ENCODE results near the gene NOP14.

The NOP14 gene

DNA sequence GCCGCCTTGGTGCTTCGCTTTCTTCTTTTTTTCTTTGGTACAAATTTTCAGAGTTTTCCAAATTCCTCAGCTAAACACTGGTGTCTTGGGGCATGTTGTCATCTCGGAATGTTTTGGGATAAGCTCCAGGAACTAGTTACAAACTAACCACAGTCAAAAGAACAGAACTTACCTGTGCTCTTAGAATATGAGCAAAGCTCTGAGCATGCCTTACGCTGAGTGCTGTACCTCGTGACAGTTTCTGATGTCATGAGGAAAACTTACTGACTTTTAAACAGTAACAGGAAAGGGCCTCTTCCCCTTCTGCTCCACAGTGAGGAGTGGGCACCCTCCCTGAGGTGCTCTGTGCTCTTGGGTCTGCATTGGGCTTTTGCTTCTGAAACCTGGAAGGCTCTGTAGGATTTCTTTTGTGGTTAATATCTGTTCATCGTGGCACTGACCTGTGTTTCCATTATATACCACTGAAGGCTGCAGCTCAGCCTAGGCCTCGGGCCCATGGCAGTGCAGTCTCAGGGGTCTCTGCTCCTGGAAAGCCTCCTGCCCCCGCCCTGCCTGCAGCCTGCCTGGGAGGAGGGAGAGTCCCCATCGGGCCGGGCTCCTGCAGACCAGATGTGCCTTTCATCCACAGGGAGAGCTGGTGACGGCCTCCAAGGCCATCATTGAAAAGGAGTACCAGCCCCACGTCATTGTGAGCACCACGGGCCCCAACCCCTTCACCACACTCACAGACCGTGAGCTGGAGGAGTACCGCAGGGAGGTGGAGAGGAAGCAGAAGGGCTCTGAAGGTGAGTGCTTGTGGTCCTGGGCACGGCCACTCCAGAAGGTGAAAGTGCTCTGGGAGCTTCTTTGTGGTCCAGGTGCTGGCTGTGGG, 48.7 kb downstream of the NOP14 start:
- no peak for DNase-seq (ENCODE audit: low spot score)

DNA sequence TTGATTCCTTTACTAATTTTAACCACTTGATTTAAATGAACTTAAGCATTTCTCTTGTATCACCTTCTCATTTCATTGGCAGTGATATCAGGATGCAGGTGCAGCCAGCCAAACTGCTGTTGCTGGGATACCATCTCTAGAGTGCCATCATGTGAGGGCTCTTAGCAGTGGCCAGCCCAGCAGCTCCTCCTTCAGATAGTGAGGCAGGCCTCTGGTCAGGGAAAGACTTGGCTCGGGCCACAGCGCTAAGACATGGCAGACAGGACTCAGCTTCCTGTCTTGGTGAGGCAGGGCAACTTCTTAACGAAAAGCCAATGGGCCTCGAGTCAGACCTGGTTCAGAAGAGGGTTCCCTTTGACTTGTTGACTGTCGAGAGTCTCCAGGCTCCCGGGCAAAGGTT, 50.0 kb downstream of the NOP14 start:
- DNase-seq (ENCODE audit: low spot score): no peak

DNA sequence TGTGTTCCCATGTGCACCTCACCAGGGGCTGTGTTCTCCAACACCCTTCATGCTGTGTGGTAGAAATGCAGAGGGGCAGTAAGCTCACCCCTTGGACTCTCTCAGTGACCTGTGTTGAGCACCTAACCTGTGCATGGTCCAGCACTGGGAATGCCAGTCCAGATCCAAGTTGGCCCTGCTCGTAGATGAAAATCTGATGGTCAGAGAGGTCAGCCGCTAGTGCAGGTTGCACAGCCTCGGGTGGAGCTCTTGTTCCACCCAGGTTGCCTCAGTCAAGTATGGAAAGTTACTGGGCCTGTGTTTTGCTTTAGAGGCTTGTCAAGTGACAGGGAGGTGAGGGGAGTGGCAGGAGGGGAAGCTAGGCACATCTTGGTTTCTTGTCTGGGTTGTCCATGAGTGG, 51.3 kb downstream of the NOP14 start:
- DNase-seq (ENCODE audit: low spot score): no peak

DNA sequence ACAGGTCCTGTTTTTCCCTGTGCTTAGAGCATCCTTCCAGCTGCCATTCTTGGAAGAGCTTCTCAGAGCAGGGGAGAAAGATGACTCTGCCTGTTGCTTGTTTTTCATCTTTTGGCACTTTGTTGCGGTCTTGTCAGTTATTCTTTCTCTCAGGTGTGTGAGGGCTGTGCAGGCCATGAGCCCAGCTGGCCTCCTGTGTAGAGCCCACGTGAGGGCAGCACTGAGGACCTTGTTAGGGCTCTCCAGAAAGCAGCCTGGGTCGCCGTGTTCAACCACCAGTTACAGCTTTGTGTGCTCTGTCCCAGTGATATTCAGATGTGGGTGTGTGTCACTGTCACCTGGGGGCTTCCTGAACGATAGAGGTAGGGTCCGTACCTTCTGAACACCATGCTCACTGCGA, 52.8 kb downstream of the NOP14 start:
- DNase-seq (ENCODE audit: low spot score): no peak

DNA sequence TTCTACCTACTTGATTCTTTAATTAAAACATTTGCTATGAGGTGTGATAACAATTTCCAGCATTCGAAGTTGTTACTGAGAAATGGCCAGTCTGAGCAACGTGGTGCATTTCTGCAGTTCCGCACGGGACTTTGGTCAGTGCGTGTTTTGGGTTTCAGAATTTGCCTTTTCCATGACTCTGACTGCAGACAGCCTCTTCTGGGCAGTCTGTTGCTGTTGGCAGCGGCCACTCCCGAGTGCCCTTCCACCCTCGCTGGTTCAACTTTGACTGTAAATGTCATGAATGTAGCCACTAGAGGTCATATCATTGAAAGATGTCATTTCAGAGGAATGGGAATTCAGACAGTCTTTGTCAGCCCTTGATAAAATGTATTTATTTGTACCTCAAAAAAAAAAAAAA, 53.6 kb downstream of the NOP14 start:
- DNase-seq (ENCODE audit: low spot score): no peak

DNA sequence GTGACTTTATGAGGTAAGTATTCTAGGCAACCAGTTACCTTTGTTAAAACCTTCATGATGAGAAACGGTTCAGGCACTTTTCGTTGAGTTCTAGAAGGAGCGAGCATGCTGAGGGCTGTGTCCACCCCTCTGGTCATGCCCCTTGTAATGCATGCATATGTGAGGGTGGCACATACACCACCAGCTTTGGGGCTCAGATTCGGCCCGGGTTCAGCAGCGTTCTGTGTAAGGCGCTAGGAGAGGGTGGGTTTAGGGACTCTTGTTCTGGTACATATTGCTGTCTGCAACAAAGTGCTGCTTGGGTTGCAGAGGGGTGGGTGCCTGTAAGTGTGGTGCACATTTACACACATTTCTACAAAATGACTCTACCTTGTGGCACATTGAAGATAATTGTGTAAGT, 54.5 kb downstream of the NOP14 start:
- DNase-seq (ENCODE audit: low spot score): no peak

DNA sequence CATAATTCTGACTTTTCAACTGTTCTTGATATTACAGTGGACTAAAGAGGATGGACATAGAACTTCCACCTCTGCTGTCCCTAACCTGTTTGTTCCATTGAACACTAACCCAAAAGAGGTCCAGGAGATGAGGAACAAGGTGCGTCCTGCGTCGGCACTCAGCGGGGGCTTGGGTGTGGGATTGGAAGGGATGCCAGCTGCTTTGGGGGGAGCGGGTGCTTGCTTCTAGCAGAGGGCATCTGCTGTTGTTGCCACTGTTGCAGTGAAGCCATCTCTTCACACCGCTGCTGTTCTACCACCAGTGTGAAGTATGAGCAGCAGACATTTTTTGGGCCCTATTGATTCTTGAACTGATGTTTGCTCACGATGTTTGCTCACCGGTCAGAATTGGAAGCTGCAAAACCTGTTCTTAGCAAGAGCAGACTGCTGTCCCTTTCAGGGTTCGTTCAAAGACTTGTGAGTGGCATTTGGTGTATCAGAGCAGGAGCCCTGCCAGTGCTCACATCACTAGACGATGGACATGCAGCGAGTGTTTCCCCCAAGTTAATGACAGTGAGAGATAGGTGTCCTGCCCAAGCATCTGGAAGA, 55.4 kb downstream of the NOP14 start:
- DNase-seq (ENCODE audit: low spot score): no peak

DNA sequence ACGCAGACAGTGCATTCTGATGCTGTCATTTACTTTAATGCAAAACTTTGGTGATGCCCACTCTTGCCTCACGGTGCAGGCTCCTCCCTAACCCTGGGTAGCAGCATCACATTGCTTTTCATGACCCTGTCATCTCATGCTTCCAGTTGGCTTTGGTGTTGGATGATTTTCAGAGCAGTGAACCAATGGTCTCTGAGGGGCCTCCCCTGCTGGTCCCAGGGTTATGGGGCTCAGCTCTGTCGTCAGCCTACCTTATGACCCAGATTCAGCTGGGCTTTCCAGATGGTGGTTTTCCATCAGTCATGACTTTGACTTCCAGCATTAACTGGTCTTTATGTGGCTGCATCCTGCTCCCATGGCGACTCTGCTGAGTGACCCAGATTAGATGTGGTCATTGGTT, 56.0 kb downstream of the NOP14 start:
- no peak for DNase-seq (ENCODE audit: low spot score)

DNA sequence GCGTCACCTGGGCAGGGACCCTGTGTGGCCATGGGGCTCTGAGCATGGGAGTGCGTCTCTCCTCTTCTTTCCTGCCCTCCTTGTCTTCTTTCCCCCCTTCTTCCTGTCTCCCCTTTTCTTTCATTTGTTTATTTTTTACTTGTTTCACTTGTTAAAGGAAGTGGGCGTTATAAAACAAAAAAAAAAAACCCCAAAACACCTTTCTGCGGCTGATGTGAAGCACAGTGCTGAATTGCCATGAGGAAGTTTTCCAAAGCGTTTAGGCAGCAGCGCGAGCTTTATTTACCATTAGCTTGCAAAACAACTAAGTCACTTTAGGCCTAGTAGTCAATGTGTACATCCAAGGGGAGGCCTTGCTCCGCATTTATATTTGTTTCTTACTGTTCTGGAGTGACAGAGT, 57.0 kb downstream of the NOP14 start:
- no peak for DNase-seq (ENCODE audit: low spot score)

DNA sequence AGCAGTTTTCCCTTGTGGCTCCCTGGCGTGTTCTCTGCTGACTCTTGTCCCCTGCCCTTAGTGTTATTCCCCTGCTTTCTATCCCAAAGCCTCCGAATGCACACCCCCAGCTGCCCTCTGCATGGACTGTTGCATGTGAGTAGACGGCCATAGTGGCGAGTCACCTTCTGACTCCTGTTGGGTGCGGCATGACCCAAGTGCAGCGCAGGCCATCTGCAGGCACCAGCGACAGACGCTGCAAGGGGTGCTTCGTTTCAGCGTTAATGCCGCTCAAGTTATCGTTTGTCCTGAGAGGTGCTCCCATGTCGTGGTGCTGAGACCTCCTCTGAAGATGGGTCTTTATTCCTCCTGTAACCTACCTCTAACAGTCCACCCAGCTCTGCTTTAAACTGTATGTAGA, 57.7 kb downstream of the NOP14 start:
- no peak for DNase-seq (ENCODE audit: low spot score)

DNA sequence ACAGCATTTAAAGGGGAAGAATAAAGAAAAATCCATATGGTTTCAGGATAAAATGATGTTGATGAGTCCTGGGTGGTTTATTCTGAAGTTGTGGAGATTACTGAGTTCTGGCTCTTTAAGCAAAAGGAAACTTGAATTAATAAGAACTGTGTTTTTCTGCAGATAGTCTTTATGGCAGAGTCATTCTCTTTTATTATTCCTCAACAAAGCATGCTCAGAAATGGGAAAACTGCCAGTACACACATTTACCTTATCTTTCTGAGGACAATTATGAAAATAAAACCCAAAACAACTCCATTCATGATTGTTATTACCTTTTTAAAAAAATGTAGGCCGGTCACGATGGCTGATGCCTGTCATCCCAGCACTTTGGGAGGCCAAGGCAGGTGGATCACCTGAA, 61.1 kb downstream of the NOP14 start:
- no peak for DNase-seq (ENCODE audit: low spot score)

DNA sequence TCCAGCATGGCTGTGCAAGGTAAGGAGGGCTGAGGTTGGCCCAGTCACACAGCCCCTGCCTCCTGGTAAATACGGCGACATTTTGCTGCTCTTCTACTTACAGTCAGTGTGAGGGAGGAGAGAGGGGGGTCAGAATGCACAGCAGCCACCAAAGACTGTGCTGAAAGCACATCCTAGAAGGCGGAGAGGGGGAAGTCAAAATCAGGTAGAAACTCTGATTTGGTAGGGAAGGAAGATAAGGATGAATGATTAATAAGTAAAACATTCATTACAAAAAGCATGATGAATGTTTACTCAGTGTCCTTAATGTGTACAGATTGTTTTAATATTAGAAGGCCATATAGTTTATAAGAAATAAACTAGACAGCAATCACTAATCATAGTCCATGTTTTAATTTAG, 62.0 kb downstream of the NOP14 start:
- no peak for DNase-seq (ENCODE audit: low spot score)

DNA sequence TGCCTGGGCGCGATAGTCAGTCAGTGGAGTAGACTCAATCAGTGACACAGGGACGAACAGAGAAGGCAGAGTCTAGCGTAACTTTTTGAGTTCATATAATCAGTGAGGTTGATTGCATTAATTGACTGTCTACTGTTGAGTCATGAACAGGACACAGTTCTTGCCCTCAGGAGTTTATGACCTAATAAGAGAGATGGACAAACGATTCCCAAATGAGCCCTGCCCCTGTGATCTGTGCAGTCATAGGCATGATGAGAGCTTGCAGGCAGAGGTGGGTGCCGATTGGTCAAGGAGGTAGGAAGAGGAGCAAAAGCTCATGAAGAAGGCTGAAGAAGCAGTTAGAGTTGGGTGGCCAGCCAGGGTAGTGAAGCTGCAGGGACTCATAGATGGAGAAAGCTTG, 62.5 kb downstream of the NOP14 start:
- no peak for DNase-seq (ENCODE audit: low spot score)

DNA sequence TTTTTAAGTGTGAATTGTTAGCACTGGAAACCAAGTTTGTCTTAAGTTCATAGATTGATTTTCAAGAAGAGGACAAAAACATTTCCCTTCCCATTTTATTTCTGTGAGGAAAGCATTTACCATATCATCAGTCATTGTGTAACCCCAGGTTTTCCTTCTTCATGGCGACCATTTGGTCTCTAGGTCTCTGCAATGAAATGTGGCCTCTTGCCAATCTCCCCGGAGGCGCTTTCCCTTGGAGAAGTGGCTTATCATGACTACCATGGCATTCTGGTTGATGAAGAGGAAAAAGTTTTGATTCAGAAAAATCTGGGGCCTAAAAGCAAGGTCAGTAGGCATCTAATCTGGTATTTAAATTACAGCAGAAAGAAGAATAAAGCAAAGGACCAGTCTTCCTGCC, 65.2 kb downstream of the NOP14 start:
- no peak for DNase-seq (ENCODE audit: low spot score)

DNA sequence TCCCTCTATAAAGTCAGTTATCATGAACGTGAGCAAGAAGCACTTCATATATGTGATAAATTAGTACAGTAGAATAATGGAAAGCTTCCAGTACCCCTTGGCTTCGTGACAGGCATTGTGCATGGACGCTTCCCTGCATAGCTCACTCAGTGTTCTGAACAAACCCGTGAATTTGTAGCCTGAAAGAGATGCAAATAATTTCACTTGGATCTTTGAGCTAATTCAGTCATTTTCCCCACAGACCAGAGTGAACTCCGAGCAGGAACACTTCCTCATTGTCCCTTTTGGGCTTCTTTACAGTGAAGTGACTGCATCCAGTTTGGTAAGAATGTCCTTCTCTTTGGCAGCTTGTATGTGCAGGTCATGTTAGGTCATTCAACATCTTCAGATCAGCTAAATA, 69.4 kb downstream of the NOP14 start:
- no peak for DNase-seq (ENCODE audit: low spot score)

DNA sequence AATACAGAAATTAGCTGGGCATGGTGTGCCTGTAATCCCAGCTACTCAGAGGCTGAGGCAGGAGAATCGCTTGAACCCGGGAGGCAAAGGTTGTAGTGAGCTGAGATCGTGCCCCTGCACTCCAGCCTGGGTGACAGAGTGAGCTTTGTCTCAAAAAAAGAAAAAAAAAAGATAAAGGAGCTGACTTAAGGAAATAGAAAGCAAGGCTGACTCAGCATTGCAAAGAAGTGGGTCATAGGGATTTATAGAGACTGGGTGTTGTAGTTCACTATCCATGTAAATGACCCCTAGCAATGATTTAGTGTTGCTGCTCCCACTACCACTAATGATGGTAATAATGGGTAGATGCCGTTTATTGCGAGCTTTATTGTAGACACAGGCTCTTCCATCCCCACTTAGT, 71.9 kb downstream of the NOP14 start:
- DNase-seq (ENCODE audit: low spot score): no peak

DNA sequence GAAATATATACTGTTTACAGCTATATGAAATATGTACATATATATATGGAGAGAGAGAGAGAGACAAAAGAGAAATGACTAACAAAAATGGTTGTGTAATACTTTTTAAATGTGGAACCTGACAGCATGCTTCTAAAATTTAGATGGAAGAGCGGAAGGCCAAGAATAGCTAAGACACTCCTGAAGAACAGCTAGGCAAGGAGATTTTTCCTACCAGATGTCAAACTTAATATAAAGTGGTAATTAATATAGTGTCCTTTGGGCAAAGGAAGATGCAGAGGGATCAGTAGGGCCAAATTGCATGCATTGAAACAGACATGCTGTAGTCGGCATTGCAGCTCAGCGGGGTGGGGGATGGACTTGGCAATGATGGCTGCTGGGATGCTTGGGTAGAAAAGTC, 74.3 kb downstream of the NOP14 start:
- DNase-seq (ENCODE audit: low spot score): no peak

All from germinal center (tissue), 1 donor.